Measurements from ENCODE around the gene HNF4A. TPM values are rescaled to one million over a fixed set of nuclear protein-coding genes. Genes with fewer than 3 reads are reported as not detected.
A peak's percentile ranks its signal among the peaks of the same experiment; 100 is the strongest.

HNF4A gene
- total and polyA plus RNA-seq, 2 of the 13 experiments (the other 11 are each of a cell fraction or from before 2014, with no cell fraction given) = 80.9 to 169 TPM

DNA sequence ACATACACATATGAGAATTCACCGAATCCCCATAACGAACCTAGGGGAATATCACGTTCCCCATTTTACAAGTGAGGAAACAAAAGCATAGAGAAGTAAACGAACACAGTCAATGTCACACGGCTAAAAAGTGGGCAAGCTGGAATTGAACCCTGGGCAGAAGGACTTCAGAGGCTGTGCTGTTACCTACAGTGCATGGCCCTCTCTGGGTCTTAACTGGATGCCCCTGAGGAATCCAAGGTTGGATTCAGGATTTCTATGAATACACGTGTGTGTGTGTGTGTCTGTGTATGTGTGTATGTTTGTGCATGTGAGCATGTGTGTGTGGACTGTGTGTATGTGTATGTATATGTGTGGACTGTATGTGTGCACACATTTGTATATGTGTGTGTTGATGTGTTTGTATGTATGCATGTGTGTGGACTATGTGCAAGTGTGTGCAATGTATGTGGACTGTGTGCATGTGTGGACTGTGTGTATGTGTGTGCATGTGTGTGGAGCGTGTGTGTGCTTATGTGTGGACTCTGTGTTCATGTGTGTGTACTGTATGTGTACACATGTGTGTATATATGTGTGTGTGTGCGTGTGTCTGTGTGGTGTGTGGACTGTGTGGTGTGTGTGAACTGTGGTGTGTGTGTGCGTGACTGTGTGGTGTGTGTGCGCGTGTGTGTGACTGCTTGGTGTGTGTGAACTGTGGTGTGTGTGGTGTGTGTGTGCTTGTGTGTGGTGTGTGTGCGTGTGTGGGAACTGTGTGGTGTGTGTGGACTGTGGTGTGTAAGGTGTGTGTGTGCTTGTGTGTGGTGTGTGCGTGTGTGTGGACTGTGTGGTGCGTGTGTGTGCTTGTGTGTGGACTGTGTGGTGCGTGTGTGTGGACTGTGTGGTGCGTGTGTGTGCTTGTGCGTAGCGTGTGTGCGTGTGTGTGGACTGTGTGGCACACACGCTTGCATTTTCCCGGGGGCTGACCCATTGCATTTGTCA is 49.0 kb downstream of the HNF4A start (continued):
- TF ChIP-seq TBL1XR1 (IDR thresholded peaks at IDR 0.05; ENCODE audit: borderline replicate concordance, low read length, partially characterized antibody) (no peak), ZBTB38 (CRISPR knock-in tag; IDR thresholded peaks at IDR 0.05) (peak; percentile 79), TEAD3 (CRISPR knock-in tag; optimal IDR thresholded peaks at IDR 0.05; ENCODE audit: borderline replicate concordance) (no peak), AGO2 (optimal IDR thresholded peaks at IDR 0.05; ENCODE audit: low read depth, low read length) (peak; percentile 95), ZNF780A (CRISPR knock-in tag; IDR thresholded peaks at IDR 0.05) (peak; percentile 82; the same call in 1 of the 2 replicates), ZFAT (CRISPR knock-in tag; conservative IDR thresholded peaks at IDR 0.05) (no peak), ETV5 (CRISPR knock-in tag; IDR thresholded peaks at IDR 0.05; ENCODE audit: borderline replicate concordance) (no peak), ZNF3 (CRISPR knock-in tag; IDR thresholded peaks at IDR 0.05) (no peak), IKZF1 (IDR thresholded peaks at IDR 0.05) (no peak), TOE1 (CRISPR knock-in tag; IDR thresholded peaks at IDR 0.05) (no peak), SP2 (CRISPR knock-in tag; IDR thresholded peaks at IDR 0.05) (no peak; the same call in 1 of the 2 replicates), ZSCAN29 (CRISPR knock-in tag; conservative IDR thresholded peaks at IDR 0.05) (no peak), KAT2B (IDR thresholded peaks at IDR 0.05; ENCODE audit: borderline replicate concordance, low read depth, low read length) (no peak), DPF2 (CRISPR knock-in tag; IDR thresholded peaks at IDR 0.05; ENCODE audit: borderline replicate concordance, low read depth) (0 out of 2 replicates have a peak, but pooled peaks have one; percentile 31), ZNF101 (CRISPR knock-in tag; IDR thresholded peaks at IDR 0.05; ENCODE audit: borderline replicate concordance, low read depth) (no peak), KDM2A (CRISPR knock-in tag; IDR thresholded peaks at IDR 0.05; ENCODE audit: borderline replicate concordance, low read depth) (no peak), SNRNP70 (IDR thresholded peaks at IDR 0.05; ENCODE audit: low read depth, low read length) (no peak), ZNF382 (CRISPR knock-in tag; IDR thresholded peaks at IDR 0.05; ENCODE audit: borderline replicate concordance) (no peak), SMYD3 (CRISPR knock-in tag; IDR thresholded peaks at IDR 0.05) (no peak), JARID2 (CRISPR knock-in tag; IDR thresholded peaks at IDR 0.05; ENCODE audit: insufficient replicate concordance) (no peak), POLR2A (IDR thresholded peaks at IDR 0.05; ENCODE audit: insufficient read depth in 1 of 2, low read depth in 2 of 2, low read length in 2 of 2) (peak; percentile 52 to 88; a peak in 3 of 4 replicates)
- TF ChIP-seq, protein P1, sequence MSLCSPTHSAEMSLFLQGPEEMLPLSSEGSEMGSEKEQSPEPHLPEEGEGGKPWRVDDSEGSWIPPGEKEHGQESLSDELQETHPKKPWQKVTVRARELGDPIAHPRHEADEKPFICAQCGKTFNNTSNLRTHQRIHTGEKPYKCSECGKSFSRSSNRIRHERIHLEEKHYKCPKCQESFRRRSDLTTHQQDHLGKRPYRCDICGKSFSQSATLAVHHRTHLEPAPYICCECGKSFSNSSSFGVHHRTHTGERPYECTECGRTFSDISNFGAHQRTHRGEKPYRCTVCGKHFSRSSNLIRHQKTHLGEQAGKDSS (CRISPR knock-in tag; IDR thresholded peaks at IDR 0.05; ENCODE audit: borderline replicate concordance, low read depth) = no peak
- TF ChIP-seq, protein P2, sequence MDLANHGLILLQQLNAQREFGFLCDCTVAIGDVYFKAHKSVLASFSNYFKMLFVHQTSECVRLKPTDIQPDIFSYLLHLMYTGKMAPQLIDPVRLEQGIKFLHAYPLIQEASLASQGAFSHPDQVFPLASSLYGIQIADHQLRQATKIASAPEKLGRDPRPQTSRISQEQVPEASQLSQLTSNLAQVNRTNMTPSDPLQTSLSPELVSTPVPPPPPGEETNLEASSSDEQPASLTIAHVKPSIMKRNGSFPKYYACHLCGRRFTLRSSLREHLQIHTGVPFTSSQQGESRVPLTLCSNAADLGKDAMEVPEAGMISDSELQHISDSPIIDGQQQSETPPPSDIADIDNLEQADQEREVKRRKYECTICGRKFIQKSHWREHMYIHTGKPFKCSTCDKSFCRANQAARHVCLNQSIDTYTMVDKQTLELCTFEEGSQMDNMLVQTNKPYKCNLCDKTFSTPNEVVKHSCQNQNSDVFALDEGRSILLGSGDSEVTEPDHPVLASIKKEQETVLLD (CRISPR knock-in tag; IDR thresholded peaks at IDR 0.05; ENCODE audit: low read depth) = peak; percentile 45; the same call in 1 of the 2 replicates
